HL-60 (cell line): ENCODE results near the gene CYP27C1.
"Not testable (repeated sequence)": the region's sequence is repeated elsewhere in the genome, so short reads cannot be mapped to it uniquely, and the experiment has no call there.

Experiments used
- DNase-seq, 2 experiments: peaks; one replicate each; pipeline ENCODE4 v3.0.0-alpha.2; 2010 to 2020; ENCODE audit warnings: low read depth in 1 of 2, low spot score in 1 of 2
- H3K27ac ChIP-seq: fragments of 250-450 bp; sonication (Bioruptor Pico); replicated peaks from 2 replicates; pipeline ENCODE4 v1.5.1; 2020; ENCODE audit warnings: mild to moderate bottlenecking, moderate library complexity
- H3K27me3 ChIP-seq: fragments of 250-450 bp; sonication (Bioruptor Pico); 2 replicates; pipeline ENCODE4 v1.5.1; 2021; ENCODE audit warnings: mild to moderate bottlenecking, moderate library complexity; ENCODE audit not compliant: insufficient read depth, poor library complexity, severe bottlenecking
- H3K4me3 ChIP-seq: replicated peaks from 2 replicates; pipeline ENCODE4 v1.5.1; 2011; ENCODE audit warnings: mild to moderate bottlenecking, control low read depth, low read length; ENCODE audit not compliant: insufficient read depth
- GABPA ChIP-seq: IDR thresholded peaks from 2 replicates; pipeline ENCODE4 v1.6.1; 2012; ENCODE audit warnings: low read depth
- POLR2AphosphoS5 ChIP-seq: IDR thresholded peaks from 2 replicates; pipeline ENCODE4 v1.6.1; 2012; ENCODE audit warnings: low read depth
- SPI1 ChIP-seq: IDR thresholded peaks from 2 replicates; pipeline ENCODE4 v1.6.1; 2012; ENCODE audit warnings: low read depth, mild to moderate bottlenecking, borderline replicate concordance
- TF ChIP-seq, protein P1 (sequence below): IDR thresholded peaks from one replicate; pipeline ENCODE4 v1.5.1; 2011; ENCODE audit warnings: low read length, control low read depth, inconsistent platforms; ENCODE audit not compliant: insufficient read depth
- TF ChIP-seq, protein P2 (sequence below): IDR thresholded peaks from 2 replicates; pipeline ENCODE4 v1.6.1; 2012; ENCODE audit warnings: low read depth; ENCODE audit not compliant: insufficient replicate concordance

Gene CYP27C1

DNA sequence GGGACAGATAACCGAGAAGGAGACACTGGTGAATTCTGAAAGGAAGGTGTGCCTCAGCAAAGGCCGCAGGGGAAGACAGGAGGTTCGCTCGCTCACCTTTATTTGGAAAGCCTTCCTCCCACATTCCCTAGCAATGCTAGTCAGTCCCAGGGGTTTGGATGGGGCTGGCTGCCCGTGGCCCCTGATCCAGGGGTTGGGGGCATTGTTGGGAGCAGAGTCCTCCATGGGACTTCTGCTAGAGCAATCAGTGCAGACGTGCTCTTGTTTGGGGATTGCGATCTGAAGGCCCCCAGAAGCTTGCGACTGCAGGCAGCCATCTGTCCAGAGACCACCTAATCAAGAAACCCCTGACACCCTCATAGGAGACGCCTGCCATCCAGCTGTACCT, 6.0 kb upstream of the CYP27C1 start:
- Histone ChIP-seq H3K27me3 (peaks cover 5% of the 10 kb centered on the region), H3K4me3 (no peak overlapping the region), H3K27ac (no peak overlapping the region)
- DNase-seq, result no peak
- no peak for TF ChIP-seq POLR2AphosphoS5
- TF ChIP-seq, protein P1, sequence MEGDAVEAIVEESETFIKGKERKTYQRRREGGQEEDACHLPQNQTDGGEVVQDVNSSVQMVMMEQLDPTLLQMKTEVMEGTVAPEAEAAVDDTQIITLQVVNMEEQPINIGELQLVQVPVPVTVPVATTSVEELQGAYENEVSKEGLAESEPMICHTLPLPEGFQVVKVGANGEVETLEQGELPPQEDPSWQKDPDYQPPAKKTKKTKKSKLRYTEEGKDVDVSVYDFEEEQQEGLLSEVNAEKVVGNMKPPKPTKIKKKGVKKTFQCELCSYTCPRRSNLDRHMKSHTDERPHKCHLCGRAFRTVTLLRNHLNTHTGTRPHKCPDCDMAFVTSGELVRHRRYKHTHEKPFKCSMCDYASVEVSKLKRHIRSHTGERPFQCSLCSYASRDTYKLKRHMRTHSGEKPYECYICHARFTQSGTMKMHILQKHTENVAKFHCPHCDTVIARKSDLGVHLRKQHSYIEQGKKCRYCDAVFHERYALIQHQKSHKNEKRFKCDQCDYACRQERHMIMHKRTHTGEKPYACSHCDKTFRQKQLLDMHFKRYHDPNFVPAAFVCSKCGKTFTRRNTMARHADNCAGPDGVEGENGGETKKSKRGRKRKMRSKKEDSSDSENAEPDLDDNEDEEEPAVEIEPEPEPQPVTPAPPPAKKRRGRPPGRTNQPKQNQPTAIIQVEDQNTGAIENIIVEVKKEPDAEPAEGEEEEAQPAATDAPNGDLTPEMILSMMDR, result no peak
- no peak for TF ChIP-seq SPI1
- TF ChIP-seq, protein P2, sequence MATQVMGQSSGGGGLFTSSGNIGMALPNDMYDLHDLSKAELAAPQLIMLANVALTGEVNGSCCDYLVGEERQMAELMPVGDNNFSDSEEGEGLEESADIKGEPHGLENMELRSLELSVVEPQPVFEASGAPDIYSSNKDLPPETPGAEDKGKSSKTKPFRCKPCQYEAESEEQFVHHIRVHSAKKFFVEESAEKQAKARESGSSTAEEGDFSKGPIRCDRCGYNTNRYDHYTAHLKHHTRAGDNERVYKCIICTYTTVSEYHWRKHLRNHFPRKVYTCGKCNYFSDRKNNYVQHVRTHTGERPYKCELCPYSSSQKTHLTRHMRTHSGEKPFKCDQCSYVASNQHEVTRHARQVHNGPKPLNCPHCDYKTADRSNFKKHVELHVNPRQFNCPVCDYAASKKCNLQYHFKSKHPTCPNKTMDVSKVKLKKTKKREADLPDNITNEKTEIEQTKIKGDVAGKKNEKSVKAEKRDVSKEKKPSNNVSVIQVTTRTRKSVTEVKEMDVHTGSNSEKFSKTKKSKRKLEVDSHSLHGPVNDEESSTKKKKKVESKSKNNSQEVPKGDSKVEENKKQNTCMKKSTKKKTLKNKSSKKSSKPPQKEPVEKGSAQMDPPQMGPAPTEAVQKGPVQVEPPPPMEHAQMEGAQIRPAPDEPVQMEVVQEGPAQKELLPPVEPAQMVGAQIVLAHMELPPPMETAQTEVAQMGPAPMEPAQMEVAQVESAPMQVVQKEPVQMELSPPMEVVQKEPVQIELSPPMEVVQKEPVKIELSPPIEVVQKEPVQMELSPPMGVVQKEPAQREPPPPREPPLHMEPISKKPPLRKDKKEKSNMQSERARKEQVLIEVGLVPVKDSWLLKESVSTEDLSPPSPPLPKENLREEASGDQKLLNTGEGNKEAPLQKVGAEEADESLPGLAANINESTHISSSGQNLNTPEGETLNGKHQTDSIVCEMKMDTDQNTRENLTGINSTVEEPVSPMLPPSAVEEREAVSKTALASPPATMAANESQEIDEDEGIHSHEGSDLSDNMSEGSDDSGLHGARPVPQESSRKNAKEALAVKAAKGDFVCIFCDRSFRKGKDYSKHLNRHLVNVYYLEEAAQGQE, result no peak
- TF ChIP-seq GABPA, result no peak

DNA sequence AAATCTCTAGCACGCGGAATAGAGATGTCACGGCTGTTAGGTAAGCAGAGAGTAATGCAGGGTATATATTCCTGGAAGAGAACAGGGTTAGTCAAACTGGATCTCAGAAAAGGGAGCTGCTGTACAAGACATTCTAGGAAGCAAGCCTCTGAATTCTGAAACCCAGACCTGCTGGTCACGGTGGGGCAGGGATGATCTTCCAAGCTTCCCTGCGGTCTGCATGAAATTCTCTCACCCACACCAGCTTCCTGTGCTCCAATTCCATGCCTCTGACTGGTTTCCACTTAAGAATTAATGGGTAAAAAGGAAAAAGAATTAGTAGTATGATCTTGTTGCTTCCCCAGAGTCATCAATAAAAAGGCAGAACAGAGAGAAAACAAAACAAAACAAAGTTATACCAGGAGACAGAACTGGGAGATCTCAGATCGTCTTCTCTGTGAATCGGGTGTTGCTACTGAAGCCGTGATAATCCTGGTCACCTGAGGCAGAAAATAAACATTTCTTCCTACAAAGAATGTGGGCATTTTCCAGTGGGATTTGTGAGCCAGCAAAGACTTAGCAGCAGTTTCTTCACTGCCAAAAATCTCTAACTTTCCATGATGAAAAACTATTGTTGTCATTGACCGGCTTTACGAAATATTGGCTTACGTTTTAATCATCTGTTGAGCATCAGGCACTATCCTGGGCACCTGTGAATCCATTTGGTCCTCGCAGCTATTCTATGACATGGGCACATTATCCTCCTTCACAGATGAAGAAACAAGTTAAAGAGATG, 5.3 kb upstream of the CYP27C1 start:
- Histone ChIP-seq H3K27ac (no peak overlapping the region), H3K27me3 (peaks cover 11% of the 10 kb centered on the region), H3K4me3 (no peak overlapping the region)
- TF ChIP-seq, protein P2, result no peak
- no peak for TF ChIP-seq SPI1
- TF ChIP-seq POLR2AphosphoS5, result no peak
- TF ChIP-seq GABPA, result no peak
- TF ChIP-seq, protein P1, result no peak
- no peak for DNase-seq

DNA sequence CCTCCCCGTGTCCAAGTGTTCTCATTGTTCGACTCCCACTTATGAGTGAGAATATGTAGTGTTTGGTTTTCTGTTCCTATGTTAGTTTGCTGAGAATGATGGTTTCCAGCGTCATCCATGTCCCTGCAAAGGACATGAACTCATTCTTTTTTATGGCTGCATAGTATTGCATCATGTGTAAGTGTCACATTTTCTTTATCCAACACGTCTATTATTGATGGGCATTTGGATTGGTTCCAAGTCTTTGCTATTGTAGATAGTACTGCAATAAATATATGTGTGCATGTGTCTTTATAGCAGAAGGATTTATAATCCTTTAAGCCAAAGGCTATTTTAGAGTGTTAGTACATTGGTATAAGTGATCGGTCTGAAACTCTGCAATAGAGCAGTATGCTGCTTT, 4.0 kb upstream of the CYP27C1 start:
- H3K4me3 ChIP-seq, DNase-seq, H3K27ac ChIP-seq: not testable (repeated sequence)
- H3K27me3 ChIP-seq, result peaks cover 19% of the 10 kb centered on the region

DNA sequence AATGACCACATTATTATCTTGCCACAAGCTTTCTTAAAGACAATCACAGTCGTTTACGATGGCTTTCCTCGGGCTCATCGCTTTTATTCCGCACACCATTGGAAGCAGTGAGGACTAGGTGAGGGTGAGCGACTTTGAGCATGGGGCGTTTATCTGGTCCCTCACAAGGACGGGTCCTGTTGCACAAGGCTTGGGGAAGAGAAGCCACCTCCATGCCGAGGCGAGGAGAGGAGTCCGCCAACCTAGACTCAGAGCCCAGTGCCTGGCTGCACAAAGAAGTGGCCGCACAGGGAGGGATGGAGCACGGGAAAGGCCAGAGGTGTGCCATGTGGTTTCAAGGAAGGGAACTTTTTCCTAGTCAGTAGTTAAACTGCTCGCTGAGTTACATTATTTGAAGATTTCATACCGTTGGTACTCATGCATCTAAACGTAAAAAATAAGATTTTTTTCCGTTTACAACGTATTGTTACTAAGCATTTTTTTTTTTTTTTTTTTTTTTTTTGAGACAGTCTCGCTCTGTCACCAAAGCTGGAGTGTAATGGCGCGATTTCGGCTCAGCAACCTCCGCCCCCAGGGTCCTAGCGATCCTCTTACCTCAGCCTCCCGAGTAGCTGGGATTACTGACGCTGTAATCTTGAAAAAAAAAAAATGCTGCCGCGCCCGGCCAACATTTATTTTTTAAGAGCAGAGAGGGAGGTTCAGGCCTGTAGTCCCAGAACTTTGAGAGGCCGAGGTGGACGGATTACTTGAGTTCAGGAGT, 849 bp upstream of the CYP27C1 start:
- Histone ChIP-seq H3K27ac (no peak overlapping the region), H3K27me3 (peaks cover 43% of the 10 kb centered on the region), H3K4me3 (no peak overlapping the region)
- TF ChIP-seq, protein P2, result no peak
- TF ChIP-seq POLR2AphosphoS5 (no peak), SPI1 (no peak), GABPA (no peak)
- TF ChIP-seq, protein P1, result no peak
- peak in 1 of 2 experiments; percentile 37 for DNase-seq
